WTC11 (cell line): ENCODE data around the gene PIAS2. TPM values are rescaled to one million over a fixed set of nuclear protein-coding genes. Genes with fewer than 3 reads are reported as not detected.
"Not testable (repeated sequence)": the region's sequence is repeated elsewhere in the genome, so short reads cannot be mapped to it uniquely, and the experiment has no call there.

Source experiments
- ATAC-seq: fragments of 200-7000 bp; cut with Tn5 transposase; 2 replicates; pipeline ENCODE4 v1.10.0; 2021; ENCODE audit warnings: mild to moderate bottlenecking, moderate library complexity
- CTCF ChIA-PET: fragments of 300-600 bp; sonication (Branson Sonifier 250); formaldehyde crosslinking; loops from one replicate; lab custom pipeline; 2021; ENCODE audit warnings: antibody characterized with exemption; lab: Charles Lee
- POLR2A ChIA-PET: fragments of 350-600 bp; sonication (Branson Sonifier 250); formaldehyde crosslinking; loops from one replicate; lab custom pipeline; 2021; ENCODE audit warnings: antibody characterized with exemption; lab: Charles Lee
- DNase-seq: peaks from one replicate; pipeline ENCODE4 v3.0.0; 2021; ENCODE audit warnings: low spot score
- H3K27ac Mint-ChIP-seq: 2 replicates; pipeline ENCODE4 v1.8.0; 2021; ENCODE audit warnings: mixed read lengths
- H3K27me3 Mint-ChIP-seq: 2 replicates; pipeline ENCODE4 v1.8.0; 2021; ENCODE audit warnings: low read depth, mild to moderate bottlenecking, moderate library complexity, mixed read lengths
- H3K36me3 Mint-ChIP-seq: 2 replicates; pipeline ENCODE4 v1.8.0; 2021; ENCODE audit warnings: mixed read lengths
- H3K4me1 Mint-ChIP-seq: 2 replicates; pipeline ENCODE4 v1.8.0; 2022; ENCODE audit warnings: mixed read lengths
- H3K4me3 Mint-ChIP-seq: 2 replicates; pipeline ENCODE4 v1.8.0; 2021; ENCODE audit warnings: mild to moderate bottlenecking, moderate library complexity, mixed read lengths
- H3K9me3 Mint-ChIP-seq: 2 replicates; pipeline ENCODE4 v1.8.0; 2021; ENCODE audit warnings: mixed read lengths
- AFF4 ChIP-seq: sonication (generic); formaldehyde crosslinking; IDR thresholded peaks from 2 replicates; pipeline ENCODE4 v1.8.1; 2023; ENCODE audit warnings: mild to moderate bottlenecking, missing genetic modification reagents, borderline replicate concordance
- ERG ChIP-seq: fragments of 250-450 bp; sonication (Bioruptor Pico); IDR thresholded peaks from 2 replicates; pipeline ENCODE4 v1.8.0; 2021; ENCODE audit warnings: mild to moderate bottlenecking
- ESRRA ChIP-seq: sonication (generic); formaldehyde crosslinking; IDR thresholded peaks from 2 replicates; pipeline ENCODE4 v1.8.1; 2022; ENCODE audit warnings: mild to moderate bottlenecking, missing genetic modification reagents, borderline replicate concordance
- FOXP1 ChIP-seq: sonication (generic); formaldehyde crosslinking; IDR thresholded peaks from 2 replicates; pipeline ENCODE4 v1.8.0; 2022; ENCODE audit warnings: missing genetic modification reagents, mild to moderate bottlenecking, moderate library complexity, borderline replicate concordance
- FOXP4 ChIP-seq: sonication (generic); formaldehyde crosslinking; IDR thresholded peaks from 2 replicates; pipeline ENCODE4 v1.8.0; 2022; ENCODE audit warnings: mild to moderate bottlenecking, missing genetic modification reagents
- IRF1 ChIP-seq: sonication (generic); formaldehyde crosslinking; IDR thresholded peaks from 2 replicates; pipeline ENCODE4 v1.8.0; 2023; ENCODE audit warnings: missing genetic modification reagents
- JUN ChIP-seq: sonication (generic); formaldehyde crosslinking; IDR thresholded peaks from 2 replicates; pipeline ENCODE4 v1.8.0; 2023; ENCODE audit warnings: mild to moderate bottlenecking, missing genetic modification reagents
- KAT7 ChIP-seq: sonication (generic); formaldehyde crosslinking; IDR thresholded peaks from 2 replicates; pipeline ENCODE4 v1.8.1; 2023; ENCODE audit warnings: missing genetic modification reagents, mild to moderate bottlenecking, borderline replicate concordance
- NFYB ChIP-seq: sonication (generic); formaldehyde crosslinking; conservative IDR thresholded peaks from 2 replicates; pipeline ENCODE4 v1.8.0; 2022; ENCODE audit warnings: low read depth, missing genetic modification reagents
- NR3C1 ChIP-seq: sonication (generic); formaldehyde crosslinking; conservative IDR thresholded peaks from 2 replicates; pipeline ENCODE4 v1.8.1; 2023; ENCODE audit warnings: low read depth, mild to moderate bottlenecking, missing genetic modification reagents
- OVOL2 ChIP-seq: fragments of 250-450 bp; sonication (Bioruptor Pico); IDR thresholded peaks from 2 replicates; pipeline ENCODE4 v1.9.0; 2021; ENCODE audit warnings: mild to moderate bottlenecking, borderline replicate concordance
- PREB ChIP-seq: sonication (generic); formaldehyde crosslinking; IDR thresholded peaks from 2 replicates; pipeline ENCODE4 v1.8.1; 2022; ENCODE audit warnings: mild to moderate bottlenecking, missing genetic modification reagents, moderate library complexity, borderline replicate concordance
- SMAD4 ChIP-seq: sonication (generic); formaldehyde crosslinking; IDR thresholded peaks from 2 replicates; pipeline ENCODE4 v1.8.0; 2022; ENCODE audit warnings: mild to moderate bottlenecking, missing genetic modification reagents
- TEAD1 ChIP-seq: sonication (generic); formaldehyde crosslinking; IDR thresholded peaks from 2 replicates; pipeline ENCODE4 v1.8.0; 2022; ENCODE audit warnings: mild to moderate bottlenecking, missing genetic modification reagents
- TEAD4 ChIP-seq: sonication (generic); formaldehyde crosslinking; IDR thresholded peaks from 2 replicates; pipeline ENCODE4 v1.8.0; 2022; ENCODE audit warnings: mild to moderate bottlenecking, missing genetic modification reagents
- ZBTB21 ChIP-seq: sonication (generic); formaldehyde crosslinking; IDR thresholded peaks from 2 replicates; pipeline ENCODE4 v1.8.1; 2023; ENCODE audit warnings: mild to moderate bottlenecking, missing genetic modification reagents, borderline replicate concordance
- ZNF121 ChIP-seq: sonication (generic); formaldehyde crosslinking; IDR thresholded peaks from 2 replicates; pipeline ENCODE4 v1.8.0; 2023; ENCODE audit warnings: missing genetic modification reagents
- total RNA-seq: library from RNA; stranded (reverse); gene quantifications from 3 replicates; pipeline ENCODE4 v1.2.3, GENCODE V29; 2021

PIAS2 gene
- total RNA-seq, 1 experiment from 2014 or later = 50.7 TPM

GRCh38 chr18:46866523-46866922, 50.8 kb downstream of the PIAS2 start:
- H3K27me3 Mint-ChIP-seq = no peaks in the 10 kb centered on the region
- DNase-seq = no peak
- peaks cover 38% of the 10 kb centered on the region for H3K36me3 Mint-ChIP-seq
- H3K27ac Mint-ChIP-seq = peak overlapping the region; percentile 91
- peaks cover 30% of the 10 kb centered on the region for H3K4me1 Mint-ChIP-seq
- ChIA-PET POLR2A (no interaction called here), CTCF (no interaction called here)
- H3K9me3 Mint-ChIP-seq = peaks cover 34% of the 10 kb centered on the region
- ATAC-seq = no peak
- no peak for TF ChIP-seq ERG (CRISPR knock-in tag)
- no peak overlapping the region for H3K4me3 Mint-ChIP-seq

GRCh38 chr18:46865245-46865644, 52.1 kb downstream of the PIAS2 start:
- H3K27me3 Mint-ChIP-seq, H3K27ac Mint-ChIP-seq, ATAC-seq, POLR2A ChIA-PET, H3K4me3 Mint-ChIP-seq, CTCF ChIA-PET, DNase-seq: not testable (repeated sequence)
- peaks cover 26% of the 10 kb centered on the region for H3K9me3 Mint-ChIP-seq
- peaks cover 30% of the 10 kb centered on the region for H3K4me1 Mint-ChIP-seq
- peaks cover 31% of the 10 kb centered on the region for H3K36me3 Mint-ChIP-seq

- ChIA-PET CTCF (no interaction called here), POLR2A (no interaction called here)
- no peaks in the 10 kb centered on the region for H3K27me3 Mint-ChIP-seq
- peaks cover 30% of the 10 kb centered on the region for H3K36me3 Mint-ChIP-seq
- H3K27ac Mint-ChIP-seq = peak overlapping the region; percentile 21; the same call in 1 of the 2 replicates
- TF ChIP-seq FOXP1 (CRISPR knock-in tag) (no peak), ZBTB21 (CRISPR knock-in tag) (no peak), OVOL2 (CRISPR knock-in tag) (no peak), TEAD1 (no peak), TEAD4 (CRISPR knock-in tag) (no peak), ZNF121 (CRISPR knock-in tag) (no peak), FOXP4 (CRISPR knock-in tag) (no peak)
- DNase-seq = no peak
- peaks cover 4% of the 10 kb centered on the region; the same call in 1 of the 2 replicates for H3K4me1 Mint-ChIP-seq
- no peak overlapping the region for H3K4me3 Mint-ChIP-seq
- no peaks in the 10 kb centered on the region for H3K9me3 Mint-ChIP-seq
- no peak for ATAC-seq
These were observed 57.5 kb downstream of the PIAS2 start for GRCh38 chr18:46859855-46860254.

- no peak overlapping the region for H3K4me3 Mint-ChIP-seq
- H3K27ac Mint-ChIP-seq = no peak overlapping the region
- no peaks in the 10 kb centered on the region for H3K9me3 Mint-ChIP-seq
- POLR2A ChIA-PET = no interaction called here
- TF ChIP-seq ESRRA (CRISPR knock-in tag) (no peak), ZNF121 (CRISPR knock-in tag) (peak; percentile 94)
- TF ChIP-seq, all 79 proteins: peak for 1
- Mint-ChIP-seq H3K36me3 (peaks cover 37% of the 10 kb centered on the region), H3K4me1 (peaks cover 4% of the 10 kb centered on the region; the same call in 1 of the 2 replicates), H3K27me3 (no peaks in the 10 kb centered on the region)
- no peak for ATAC-seq
- CTCF ChIA-PET = interaction anchor here (0.5 to 1.2 kb wide), 2 partner anchors 11 to 29 kb away, joined by 4 read pairs; no protein-coding TSS in a partner anchor
- no peak for DNase-seq
These were observed 59.0 kb downstream of the PIAS2 start for GRCh38 chr18:46858290-46858689.

GRCh38 chr18:46856973-46857372, 60.3 kb downstream of the PIAS2 start:
- H3K27me3 Mint-ChIP-seq = no peaks in the 10 kb centered on the region
- no peak for ATAC-seq
- no peak overlapping the region for H3K4me3 Mint-ChIP-seq
- no peaks in the 10 kb centered on the region for H3K9me3 Mint-ChIP-seq
- ChIA-PET POLR2A (no interaction called here), CTCF (interaction anchor here (1.7 kb wide), 1 partner anchor 199 kb away, joined by 5 read pairs; no protein-coding TSS in a partner anchor)
- H3K27ac Mint-ChIP-seq = no peak overlapping the region; the same call in 1 of the 2 replicates
- DNase-seq = no peak
- H3K4me1 Mint-ChIP-seq = peaks cover 4% of the 10 kb centered on the region; the same call in 1 of the 2 replicates
- H3K36me3 Mint-ChIP-seq = peaks cover 42% of the 10 kb centered on the region
- TF ChIP-seq AFF4 (CRISPR knock-in tag) = no peak
- no peak for TF ChIP-seq KAT7 (CRISPR knock-in tag)
- TF ChIP-seq PREB (CRISPR knock-in tag) = no peak
- TF ChIP-seq JUN = no peak
- TF ChIP-seq NR3C1 = no peak
- no peak for TF ChIP-seq SMAD4 (CRISPR knock-in tag)
- TF ChIP-seq NFYB (CRISPR knock-in tag) = no peak
- TF ChIP-seq IRF1 (CRISPR knock-in tag) = no peak
